Neutrophil (primary cell): Measurements from ENCODE around the gene MSI2.

Experiments used
- H3K27ac ChIP-seq: fragments of 200-600 bp; sonication (generic); 2 replicates; pipeline ENCODE4 v1.5.1; 2016; ENCODE audit warnings: mild to moderate bottlenecking, moderate library complexity
- H3K27me3 ChIP-seq: fragments of 200-600 bp; sonication (generic); 2 replicates; pipeline ENCODE4 v1.6.0; 2016; ENCODE audit warnings: mild to moderate bottlenecking
- H3K36me3 ChIP-seq: fragments of 200-600 bp; sonication (generic); 2 replicates; pipeline ENCODE4 v1.5.1; 2017
- H3K4me1 ChIP-seq, 2 experiments: fragments of 200-600 bp in 1 of 2; sonication (generic) in 1 of 2; 1 replicate in 1 of 2; 2 replicates in 1 of 2; pipeline versions ENCODE4 v1.5.1 to v1.6.1; 2013 to 2016; ENCODE audit warnings: low read depth in 1 of 2, low read length in 1 of 2, mild to moderate bottlenecking in 1 of 2, moderate library complexity in 1 of 2; ENCODE audit not compliant: control insufficient read depth in 1 of 2, insufficient read depth in 1 of 2
- H3K4me3 ChIP-seq, 2 experiments: fragments of 200-600 bp in 1 of 2; sonication (generic) in 1 of 2; 1 replicate in 1 of 2; 2 replicates in 1 of 2; pipeline ENCODE4 v1.5.1; 2013 to 2016; ENCODE audit warnings: low read depth in 1 of 2, low read length in 1 of 2, mild to moderate bottlenecking in 1 of 2, moderate library complexity in 1 of 2
- H3K9me3 ChIP-seq: fragments of 200-600 bp; sonication (generic); 2 replicates; pipeline ENCODE4 v1.5.1; 2016
- CTCF ChIP-seq: fragments of 200-600 bp; sonication (generic); IDR thresholded peaks from 2 replicates; pipeline ENCODE4 v1.5.1; 2016; ENCODE audit warnings: antibody characterized with exemption

Gene MSI2

GRCh38 chr17:57283203-57283971 is 27.1 kb downstream of the MSI2 start:
- no peaks in the 10 kb centered on the region for H3K27me3 ChIP-seq
- H3K9me3 ChIP-seq = no peaks in the 10 kb centered on the region
- no peaks in the 10 kb centered on the region for H3K36me3 ChIP-seq
- H3K27ac ChIP-seq = no peak overlapping the region
- no peak overlapping the region for H3K4me3 ChIP-seq
- no peak for TF ChIP-seq CTCF
- peaks cover 4 to 12% of the 10 kb centered on the region in 2 experiments for H3K4me1 ChIP-seq

GRCh38 chr17:57284583-57284982 is 28.3 kb downstream of the MSI2 start:
- H3K4me1 ChIP-seq = peaks cover 4 to 12% of the 10 kb centered on the region in 2 experiments
- no peak overlapping the region for H3K4me3 ChIP-seq
- H3K27ac ChIP-seq = peak overlapping the region; percentile 53
- no peaks in the 10 kb centered on the region for H3K27me3 ChIP-seq
- H3K36me3 ChIP-seq = no peaks in the 10 kb centered on the region
- TF ChIP-seq CTCF = no peak
- H3K9me3 ChIP-seq = no peaks in the 10 kb centered on the region

GRCh38 chr17:57284984-57285646 is 28.8 kb downstream of the MSI2 start:
- no peak overlapping the region for H3K4me3 ChIP-seq
- H3K4me1 ChIP-seq = peaks cover 4 to 12% of the 10 kb centered on the region in 2 experiments
- no peaks in the 10 kb centered on the region for H3K9me3 ChIP-seq
- TF ChIP-seq CTCF = no peak
- H3K27ac ChIP-seq = peak overlapping the region; percentile 53
- H3K27me3 ChIP-seq = no peaks in the 10 kb centered on the region
- H3K36me3 ChIP-seq = no peaks in the 10 kb centered on the region

- no peaks in the 10 kb centered on the region for H3K27me3 ChIP-seq
These were observed 29.4 kb downstream of the MSI2 start for GRCh38 chr17:57285701-57286100.

More at GRCh38 chr17:57285701-57286100, 29.4 kb downstream of the MSI2 start:
- Histone ChIP-seq H3K9me3 (no peaks in the 10 kb centered on the region), H3K36me3 (no peaks in the 10 kb centered on the region), H3K4me1 (peaks cover 4 to 12% of the 10 kb centered on the region in 2 experiments), H3K4me3 (no peak overlapping the region), H3K27ac (no peak overlapping the region)
- no peak for TF ChIP-seq CTCF
